ENCODE data around the gene NDUFA5.
A peak's percentile ranks its signal among the peaks of the same experiment; 100 is the strongest.

The NDUFA5 gene

DNA sequence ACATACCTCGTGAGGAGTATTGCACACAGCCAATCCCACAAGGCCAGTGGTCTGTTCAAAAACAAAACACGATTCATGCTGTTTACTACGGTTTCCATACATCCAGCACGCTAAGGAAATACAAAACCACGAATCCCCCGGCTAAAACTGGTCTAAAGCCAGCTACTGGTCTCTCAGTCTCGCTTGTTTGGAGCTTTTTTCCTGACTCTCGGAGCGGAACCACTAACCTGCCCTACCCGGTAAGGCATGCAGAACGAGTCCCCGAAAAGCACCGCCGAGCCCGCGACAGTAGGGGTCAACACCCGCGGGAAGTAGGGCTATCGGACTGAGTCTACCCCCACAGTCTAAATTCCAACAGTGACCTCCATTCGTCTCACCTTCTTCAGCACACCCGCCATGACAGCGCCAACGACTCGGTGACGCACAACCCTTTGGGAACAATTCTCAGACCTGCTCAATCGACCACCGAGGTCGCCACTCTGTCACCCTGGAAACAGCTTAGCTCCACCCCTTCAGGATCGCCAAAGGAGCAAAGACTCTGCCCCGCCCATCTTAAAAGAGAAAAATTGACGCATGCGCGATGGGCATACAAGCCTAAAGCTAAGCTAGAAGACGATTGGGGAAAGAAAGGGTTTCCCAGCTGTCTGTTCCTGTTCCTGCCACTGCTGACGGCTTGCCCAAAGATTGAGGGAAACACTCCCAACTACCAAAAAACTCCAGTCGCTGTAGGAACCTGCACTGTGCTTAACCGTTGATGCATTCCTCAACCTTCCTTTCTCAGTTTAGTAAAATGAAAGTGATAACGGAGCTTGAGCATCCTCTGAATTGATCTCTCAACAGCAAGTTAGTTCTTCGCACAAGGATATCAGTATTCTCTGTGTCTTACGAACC is at the start of gene NDUFA5:
Gene NDUFA5, minus strand, starts transcription at position 421 of the 891 bp plus-strand sequence. Its CDS starts 23 bp downstream, at position 398.
- DNase-seq (ENCODE audit: low read depth in 1 of 2, low spot score in 1 of 2) = peak; percentile 89 to 91

DNA sequence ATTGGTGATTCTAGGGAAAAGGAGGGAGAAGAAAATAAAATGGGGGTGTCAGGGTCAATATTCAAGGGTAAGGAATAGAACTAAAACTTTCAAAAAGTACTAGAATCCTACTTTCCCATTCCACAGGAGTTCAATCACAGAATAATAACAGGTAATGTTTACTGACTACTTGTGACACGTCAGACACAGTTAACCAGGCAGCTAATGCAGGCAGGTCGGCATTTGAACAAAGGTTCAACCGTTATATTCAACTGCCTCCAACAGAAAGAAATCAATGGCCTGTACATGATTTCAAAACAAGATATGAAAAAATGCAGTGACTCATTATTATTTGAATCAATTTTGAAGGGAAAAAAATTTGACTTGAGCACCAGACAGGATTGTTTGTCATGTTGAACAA is 47.1 kb upstream of the NDUFA5 start:
- no peak for DNase-seq (ENCODE audit: low read depth in 1 of 2, low spot score in 1 of 2)

DNA sequence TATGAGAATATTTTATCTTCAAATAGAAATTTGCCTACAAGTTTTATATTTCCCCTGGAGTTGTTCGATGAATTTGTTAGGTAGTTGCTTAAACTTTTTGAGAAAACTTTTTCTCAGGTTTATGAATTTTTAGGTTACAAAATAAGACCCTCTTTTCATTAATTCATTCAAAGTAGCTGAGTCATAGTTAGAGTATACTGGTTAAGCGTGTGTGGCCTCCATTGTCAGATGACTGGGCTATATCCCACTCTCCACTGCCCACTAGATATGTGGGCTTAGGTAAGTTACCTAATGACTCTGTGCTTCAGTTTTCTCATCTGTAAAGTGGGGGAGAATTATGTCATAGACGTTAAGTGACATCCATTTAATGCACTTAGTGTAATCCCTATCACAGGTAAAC is 45.0 kb upstream of the NDUFA5 start:
- DNase-seq (ENCODE audit: low read depth in 1 of 2, low spot score in 1 of 2) = no peak

DNA sequence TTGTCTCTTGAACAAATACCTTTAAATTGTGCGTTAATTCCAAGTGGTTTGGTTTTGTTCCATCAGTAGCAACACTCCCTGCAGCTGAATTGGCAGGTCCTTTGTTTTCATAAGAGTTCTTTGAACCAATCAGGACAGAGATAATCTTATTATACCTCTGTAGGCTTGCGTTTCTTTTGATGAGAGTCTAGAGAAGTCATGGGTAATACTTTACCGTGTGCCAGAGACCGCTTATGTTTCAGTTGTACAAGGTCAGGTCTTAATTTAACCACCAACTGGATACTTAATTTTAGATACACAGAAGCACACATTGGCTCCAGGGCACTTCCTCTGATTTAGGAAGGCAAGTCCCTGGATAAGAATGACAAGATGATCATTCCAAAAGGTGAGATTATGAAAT is 43.9 kb upstream of the NDUFA5 start, which contains the start of gene ASB15:
Gene ASB15, plus strand, starts transcription at position 292 of the 400 bp plus-strand sequence. CDS start 12,682 bp downstream, outside the sequence.
- DNase-seq (ENCODE audit: low read depth in 1 of 2, low spot score in 1 of 2) = no peak

DNA sequence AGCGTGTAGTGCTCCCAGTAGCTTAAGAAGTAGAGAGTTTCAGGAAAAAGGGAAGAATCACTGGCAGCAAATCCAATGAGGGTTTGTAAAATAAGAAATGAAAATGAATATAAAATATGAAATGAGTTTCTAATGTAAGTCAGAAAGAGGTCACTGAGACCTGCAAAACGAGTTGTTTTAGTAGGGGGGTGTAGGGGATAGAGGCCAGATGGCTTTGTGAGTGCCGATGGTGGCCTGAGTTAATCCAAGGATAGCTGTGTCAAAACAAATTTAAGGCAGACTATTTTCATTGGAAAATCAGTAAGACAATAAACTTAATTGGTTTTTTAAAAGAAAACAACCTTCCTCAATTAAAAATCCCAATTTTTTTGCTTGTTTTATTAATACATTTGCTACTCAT is 43.3 kb upstream of the NDUFA5 start:
- DNase-seq (ENCODE audit: low read depth in 1 of 2, low spot score in 1 of 2) = no peak

DNA sequence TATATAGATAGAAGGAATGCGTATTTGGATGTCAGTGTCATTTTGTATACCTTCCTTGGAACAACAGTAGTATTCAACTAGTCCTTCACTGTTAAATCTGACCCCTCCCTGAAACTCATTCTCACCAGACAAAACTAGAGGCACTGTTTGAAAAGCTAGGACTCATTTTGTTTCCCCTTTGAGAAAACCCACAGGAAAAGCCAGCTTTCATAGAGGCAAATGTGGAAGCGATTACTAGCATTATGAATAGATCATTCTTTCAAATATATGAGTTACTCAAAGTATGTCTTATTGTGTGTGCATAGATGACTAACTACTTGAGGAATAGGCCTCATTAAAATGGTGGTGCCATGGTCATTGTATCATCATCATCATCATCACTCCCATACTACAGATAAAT is 42.1 kb upstream of the NDUFA5 start:
- DNase-seq (ENCODE audit: low read depth in 1 of 2, low spot score in 1 of 2) = no peak

DNA sequence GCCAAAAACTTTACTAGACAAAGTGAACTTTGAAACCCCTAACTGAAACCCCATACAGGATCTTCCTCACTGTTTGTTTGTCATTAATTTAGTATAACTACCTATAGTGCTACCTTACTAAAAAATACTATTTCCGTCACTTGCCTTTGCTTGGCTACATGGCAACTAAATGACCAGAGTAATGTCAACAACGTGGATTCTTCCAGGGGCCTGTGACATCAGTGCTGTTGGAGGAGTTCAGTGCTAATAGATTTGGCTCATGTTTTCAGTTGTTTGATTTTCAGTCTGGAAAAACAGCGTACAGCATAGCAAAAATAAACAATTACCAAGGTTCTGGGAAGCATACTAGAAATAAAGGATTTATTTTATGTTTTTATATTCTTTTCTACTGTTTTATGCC is 41.0 kb upstream of the NDUFA5 start:
- no peak for DNase-seq (ENCODE audit: low read depth in 1 of 2, low spot score in 1 of 2)

DNA sequence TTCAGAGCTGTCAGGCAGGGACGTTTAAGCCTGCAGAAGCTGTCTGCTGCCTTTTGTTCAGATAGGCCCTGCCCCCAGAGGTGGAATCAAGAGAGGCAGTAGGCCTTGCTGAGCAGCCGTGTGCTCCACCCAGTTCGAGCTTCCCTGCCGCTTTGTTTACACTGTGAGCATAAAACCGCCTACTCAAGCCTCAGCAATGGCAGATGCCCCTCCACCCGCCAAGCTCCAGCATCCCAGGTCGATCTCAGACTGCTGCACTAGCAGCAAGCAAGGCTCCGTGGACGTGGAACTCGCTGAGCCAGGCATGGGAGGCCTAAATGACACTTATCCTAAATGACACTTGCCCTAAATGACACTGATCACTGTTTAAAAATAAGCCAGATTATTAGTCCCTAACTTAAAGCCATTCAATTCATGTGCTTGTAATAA is 37.2 kb upstream of the NDUFA5 start:
- DNase-seq (ENCODE audit: low read depth in 1 of 2, low spot score in 1 of 2) = no peak

DNA sequence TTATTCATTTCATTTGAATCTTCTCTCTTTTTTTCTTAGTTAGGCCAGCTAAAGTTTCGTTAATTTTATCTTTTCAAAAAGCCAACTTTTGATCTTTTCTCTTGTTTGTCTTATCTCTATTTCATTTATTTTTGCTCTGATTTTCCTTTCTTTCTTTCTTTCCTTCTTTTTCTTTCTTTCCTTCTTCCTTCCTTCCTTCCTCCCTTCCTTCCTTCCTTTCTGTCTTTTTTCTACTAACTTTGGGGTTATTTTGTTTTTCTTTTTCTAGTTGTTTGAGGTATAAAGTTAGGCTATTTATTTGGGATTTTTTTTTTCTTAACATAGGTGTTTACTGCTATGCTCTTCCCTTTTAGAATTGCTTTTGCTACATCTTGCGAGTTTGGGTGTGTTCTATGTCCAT is 30.8 kb upstream of the NDUFA5 start:
- no peak for DNase-seq (ENCODE audit: low read depth in 1 of 2, low spot score in 1 of 2)

DNA sequence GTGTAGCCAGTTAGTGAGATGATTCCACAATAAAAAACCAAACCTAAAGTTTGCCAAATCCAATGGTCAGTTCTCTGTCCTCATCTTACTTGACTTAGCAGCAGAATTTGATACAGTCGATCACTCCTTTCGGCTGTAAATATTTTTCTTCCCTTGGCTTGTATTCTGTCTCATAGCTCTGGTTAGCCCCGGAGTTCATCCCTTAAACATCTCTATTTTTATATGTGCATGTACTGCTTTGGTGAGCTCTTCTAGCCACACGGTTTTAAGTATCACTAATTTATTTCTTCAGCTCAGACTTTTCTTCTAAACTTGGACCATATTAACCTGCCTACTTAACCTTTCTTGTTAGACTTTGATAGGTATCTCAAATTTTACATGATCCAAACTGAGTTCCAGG is 26.2 kb upstream of the NDUFA5 start:
- DNase-seq (ENCODE audit: low read depth in 1 of 2, low spot score in 1 of 2) = no peak

DNA sequence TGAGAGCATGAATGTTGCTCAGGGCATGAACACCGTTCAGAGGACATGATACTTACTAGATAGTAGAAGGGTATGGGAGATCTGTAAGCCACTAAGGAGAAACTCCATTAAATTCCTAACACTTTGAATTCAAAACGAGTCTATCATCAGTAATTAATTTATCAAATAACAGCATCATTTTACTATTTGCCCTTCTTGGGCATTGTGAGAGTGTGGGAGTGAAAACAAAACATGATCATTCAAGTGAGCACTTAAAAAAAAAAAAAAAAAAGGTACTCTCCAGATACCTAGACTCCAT is 23.5 kb upstream of the NDUFA5 start:
- DNase-seq (ENCODE audit: low read depth in 1 of 2, low spot score in 1 of 2) = no peak

DNA sequence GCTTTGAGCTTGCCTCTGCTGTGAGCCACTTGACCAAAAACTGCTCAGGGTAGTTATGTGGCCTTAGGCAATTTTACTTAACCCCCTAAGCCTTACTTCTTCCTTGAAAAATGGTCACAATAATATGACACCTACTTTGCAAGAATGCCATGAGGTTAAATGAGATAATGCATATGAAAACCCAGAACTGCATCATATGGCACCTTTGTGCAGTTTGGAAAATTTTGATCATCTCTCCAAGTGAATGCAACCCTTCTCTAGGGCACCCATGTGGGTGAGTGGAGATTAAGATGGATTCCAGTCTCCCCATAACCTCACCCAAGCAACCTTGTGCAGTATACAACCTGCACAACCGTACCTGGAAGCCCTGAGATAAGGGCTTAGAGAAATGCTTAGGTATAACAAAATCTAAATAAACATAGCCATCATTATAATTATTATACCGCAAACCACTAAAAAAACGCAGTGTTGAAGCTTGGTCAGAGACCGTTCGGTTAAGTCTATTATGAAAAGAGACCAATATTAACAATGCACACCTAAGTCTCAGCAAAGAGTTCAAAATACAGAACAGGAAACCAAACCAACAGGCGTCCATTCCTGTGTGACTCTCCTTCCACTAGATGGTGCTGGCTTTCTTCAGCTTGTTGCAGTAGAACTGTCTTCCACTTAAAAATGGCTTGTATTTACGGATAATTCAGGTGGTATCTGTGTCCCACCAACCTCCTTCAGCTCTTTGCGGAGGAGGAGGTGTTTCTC is 23.0 kb upstream of the NDUFA5 start:
- no peak for DNase-seq (ENCODE audit: low read depth in 1 of 2, low spot score in 1 of 2)

DNA sequence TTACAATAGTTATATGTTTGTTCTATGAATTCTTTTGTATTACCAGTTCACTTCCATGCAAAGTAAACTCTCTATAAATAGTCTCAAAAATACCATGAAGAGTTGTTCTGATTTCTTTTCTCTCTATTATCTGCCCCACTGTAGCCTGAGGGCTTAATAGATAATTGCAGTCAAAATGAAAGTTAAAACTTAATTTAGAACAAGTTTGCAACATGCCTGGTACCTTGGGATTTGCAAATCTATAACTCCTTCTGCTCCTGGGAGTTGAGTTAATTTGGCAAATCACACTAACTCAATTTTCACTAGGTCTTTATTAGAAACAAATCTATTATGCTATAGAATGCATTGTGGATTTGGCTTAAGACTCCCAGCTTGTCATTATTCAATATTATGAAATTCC is 21.8 kb upstream of the NDUFA5 start:
- no peak for DNase-seq (ENCODE audit: low read depth in 1 of 2, low spot score in 1 of 2)

DNA sequence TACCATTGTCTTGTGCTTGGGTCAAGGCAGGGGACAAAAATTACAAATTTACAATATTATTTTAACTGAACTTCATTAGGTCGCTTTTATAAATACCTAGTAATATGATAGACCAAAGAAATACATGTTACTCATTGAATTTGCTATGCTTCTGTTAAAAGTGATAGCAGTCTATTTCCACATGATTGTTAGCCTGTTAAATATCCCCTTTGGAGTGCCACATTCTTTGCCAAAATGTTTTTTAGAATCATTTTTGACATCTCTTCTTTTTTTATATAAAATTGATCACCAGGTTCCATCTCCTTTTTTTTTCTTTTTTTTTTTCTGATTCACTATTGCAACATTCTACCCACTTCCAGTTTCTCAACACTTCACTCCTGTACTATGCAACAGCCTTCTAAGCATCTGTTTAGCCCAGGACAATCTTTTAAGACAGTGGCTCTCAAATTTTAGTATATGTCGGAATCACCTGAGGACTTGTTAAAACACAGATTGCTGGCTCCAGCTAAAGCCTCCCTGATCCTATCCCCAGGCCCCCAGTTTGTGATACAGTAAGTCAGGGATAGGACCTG is 16.4 kb upstream of the NDUFA5 start:
- DNase-seq (ENCODE audit: low read depth in 1 of 2, low spot score in 1 of 2) = no peak

DNA sequence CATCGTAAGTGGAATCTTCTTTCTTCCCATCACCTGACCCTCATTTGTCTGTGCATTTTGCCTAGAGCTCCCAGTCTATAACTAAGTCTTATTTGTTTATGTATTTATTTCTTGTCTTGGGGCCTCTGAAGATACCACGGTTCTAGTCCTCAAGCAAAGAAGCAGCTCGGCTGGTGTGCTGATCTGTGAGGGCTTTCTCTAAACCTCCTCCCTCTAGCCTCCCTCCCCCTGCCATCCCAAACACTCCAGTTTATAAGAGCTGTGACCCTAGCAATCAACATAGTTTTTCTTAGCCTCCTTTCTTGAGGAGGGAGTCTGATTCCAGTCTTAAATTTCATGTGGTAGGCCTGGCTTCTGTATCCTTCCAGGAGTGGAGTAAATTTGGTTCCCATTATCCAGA is 15.7 kb upstream of the NDUFA5 start:
- DNase-seq (ENCODE audit: low read depth in 1 of 2, low spot score in 1 of 2) = no peak

DNA sequence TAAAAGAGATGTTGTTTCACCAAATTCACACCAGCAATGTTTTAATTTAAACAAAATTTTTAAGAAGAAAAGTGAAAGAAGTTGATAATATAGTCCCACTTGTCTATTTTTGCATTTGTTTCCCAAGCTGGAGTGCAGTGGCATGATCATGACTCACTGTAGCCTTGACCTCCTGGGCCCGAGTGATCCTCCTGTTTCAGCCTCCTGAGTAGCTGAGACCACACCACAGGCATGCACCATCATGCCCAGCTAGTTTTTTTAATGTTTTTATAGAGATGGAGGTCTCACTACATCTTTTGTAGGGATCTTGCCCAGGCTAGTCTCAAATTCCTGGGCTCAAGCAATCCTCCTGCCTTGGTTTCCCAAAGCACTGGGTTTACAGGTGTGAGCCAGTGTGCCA is 14.1 kb upstream of the NDUFA5 start:
- DNase-seq (ENCODE audit: low read depth in 1 of 2, low spot score in 1 of 2) = no peak

DNA sequence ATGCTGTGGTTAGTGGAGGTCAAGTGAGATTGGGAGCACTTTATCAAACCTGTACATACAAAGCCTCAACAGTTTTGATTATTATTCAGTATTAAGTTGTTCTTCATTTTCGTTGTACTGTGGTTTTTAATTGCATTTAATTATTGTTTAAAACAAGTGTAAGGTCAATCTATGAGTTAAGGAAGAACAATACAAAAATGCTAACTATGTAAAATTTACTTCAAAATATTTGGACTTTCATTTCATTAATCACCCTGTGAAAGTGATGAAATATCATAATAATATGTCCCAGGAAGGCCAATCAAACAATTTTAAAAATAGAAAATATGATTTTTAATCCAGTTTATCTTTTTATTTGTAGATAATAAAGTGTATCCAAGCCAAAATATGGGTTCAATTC is 13.6 kb upstream of the NDUFA5 start:
- DNase-seq (ENCODE audit: low read depth in 1 of 2, low spot score in 1 of 2) = no peak

DNA sequence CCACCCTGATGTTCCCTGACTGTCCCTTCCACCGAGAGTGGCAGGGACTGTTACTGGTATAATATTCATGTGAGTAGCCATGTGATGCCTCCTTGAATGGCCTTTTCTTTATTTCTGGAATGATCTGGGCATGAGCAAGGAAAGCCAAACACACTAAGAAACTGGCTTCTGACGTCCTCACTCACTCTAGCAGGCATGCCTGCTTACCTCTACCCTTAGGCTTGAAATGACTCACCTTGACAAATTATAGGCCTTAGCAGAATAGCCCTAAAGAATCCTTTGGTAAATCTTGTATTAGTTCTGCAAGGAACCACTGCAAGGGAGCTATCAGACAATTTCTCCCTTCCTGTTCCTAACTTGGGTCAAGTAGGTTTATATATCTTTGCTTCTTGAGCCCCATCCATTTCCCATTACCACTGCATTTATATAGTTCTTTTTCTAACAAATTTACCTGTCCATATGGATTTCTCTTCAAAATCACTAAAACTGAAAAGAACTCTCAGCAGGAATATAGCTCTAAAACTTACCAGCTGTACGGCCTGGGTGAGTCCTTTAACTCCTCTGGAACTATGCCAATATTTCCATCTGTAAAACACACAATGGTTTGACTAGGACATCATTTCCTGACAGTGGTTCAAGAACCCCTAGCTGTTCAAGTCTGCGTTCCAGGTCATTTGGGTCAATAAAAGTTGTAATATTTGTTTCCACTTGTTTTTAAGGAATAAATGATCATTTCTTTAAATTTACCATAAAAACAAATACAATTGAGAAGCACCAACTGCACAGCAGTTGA is 13.0 kb upstream of the NDUFA5 start:
- no peak for DNase-seq (ENCODE audit: low read depth in 1 of 2, low spot score in 1 of 2)

DNA sequence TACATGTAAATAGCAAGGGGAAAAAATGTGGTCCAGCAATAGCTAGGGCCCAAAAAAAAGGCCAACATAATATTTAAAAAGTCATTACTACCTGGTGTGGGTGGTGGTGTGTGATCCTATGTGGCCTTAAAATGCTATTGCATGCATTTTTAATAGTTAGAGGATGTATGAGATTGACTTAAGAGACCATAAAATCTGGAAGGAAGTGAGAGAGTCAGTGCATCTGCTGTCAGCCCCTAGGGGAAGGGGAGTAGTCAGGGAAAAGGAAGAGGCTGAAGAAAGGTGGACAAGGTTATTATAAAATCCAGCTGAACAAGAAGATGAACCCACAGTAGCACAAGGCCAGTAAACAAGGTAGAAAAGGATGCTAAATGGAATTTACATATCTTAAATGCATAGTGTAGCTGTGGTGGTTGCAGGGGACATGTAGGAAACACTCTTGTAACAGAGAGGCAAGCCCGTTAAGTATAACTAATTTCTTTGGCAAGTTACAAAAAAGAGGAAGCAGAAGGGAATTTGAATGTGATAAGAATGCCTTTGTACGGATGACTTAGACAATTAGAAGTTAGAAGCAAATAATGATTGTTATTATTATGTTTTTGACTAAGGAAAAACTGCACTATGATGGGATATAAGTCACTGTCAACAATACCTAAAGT is 11.9 kb upstream of the NDUFA5 start:
- DNase-seq (ENCODE audit: low read depth in 1 of 2, low spot score in 1 of 2) = no peak

DNA sequence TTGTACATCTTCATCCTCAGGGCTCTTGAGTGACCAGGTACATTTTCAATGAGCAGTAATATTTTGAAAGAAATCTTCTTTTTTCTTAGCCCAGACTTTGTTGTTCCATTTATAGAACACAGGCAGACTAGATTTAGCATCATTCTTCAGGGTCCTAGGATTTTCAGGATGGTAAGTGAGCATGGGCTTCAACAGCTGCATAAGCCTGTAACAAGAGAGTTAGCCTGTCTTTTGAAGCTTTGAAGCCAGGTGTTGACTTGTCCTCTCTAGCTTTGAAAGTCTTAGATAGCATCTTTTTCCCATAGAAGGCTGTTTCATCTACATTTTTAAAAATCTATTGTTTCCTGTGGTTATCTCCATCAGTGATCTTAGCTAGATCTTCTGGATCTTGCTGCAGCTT is 4.5 kb upstream of the NDUFA5 start:
- no peak for DNase-seq (ENCODE audit: low read depth in 1 of 2, low spot score in 1 of 2)

Measured in activated T-helper 1 cell treated with anti-CD3 and anti-CD28 coated beads, Interleukin-2, amount 50 U/mL, for 16 hours (primary cell).